HepG2 (cell line): ENCODE data around the gene ARHGAP25. TPM values are rescaled to one million over a fixed set of nuclear protein-coding genes. Genes with fewer than 3 reads are reported as not detected.

ENCODE experiments used
- ATAC-seq: fragments of 200-7000 bp; cut with Tn5 transposase; 3 replicates; pipeline ENCODE4 v1.9.1; 2020; ENCODE audit warnings: mild to moderate bottlenecking, moderate library complexity
- BruUV-seq: library from RNA; stranded (reverse); fragments of 400-500 nt; replicated peaks from 2 replicates; lab custom pipeline; 2021; lab: Mats Ljungman, UMichigan
- CTCF ChIA-PET: fragments of 300-600 bp; formaldehyde crosslinking; extraction: SDS; loops from one replicate; lab custom pipeline; 2021; ENCODE audit warnings: low total read pairs, inconsistent platforms, low intra/inter-chr PET ratio; lab: Yijun Ruan, JAX
- POLR2A ChIA-PET: fragments of 350-600 bp; sonication (Branson Sonifier 250); formaldehyde crosslinking; loops from one replicate; lab custom pipeline; 2020; ENCODE audit warnings: antibody characterized with exemption, inconsistent platforms; lab: Yijun Ruan, JAX
- DNase-seq: peaks from one replicate; pipeline ENCODE4 v3.0.0-alpha.2; 2015; ENCODE audit warnings: low spot score
- FAIRE-seq: peaks from 3 replicates; lab custom pipeline; 2011; peaks lifted over from hg19 to GRCh38; lab: Jason Lieb, UNC
- H2AFZ ChIP-seq: one replicate; pipeline ENCODE4 v1.6.1; 2011; ENCODE audit warnings: low read length, inconsistent platforms
- H3K27ac ChIP-seq: fragments of 300-600 bp; 3 replicates; pipeline ENCODE4 v1.8.0; 2011; ENCODE audit warnings: mixed run types, mild to moderate bottlenecking, mixed read lengths, low read length, inconsistent platforms; ENCODE audit not compliant: insufficient read depth; ENCODE audit errors: extremely low read length
- H3K27me3 ChIP-seq, 2 experiments: fragments of 200-600 bp in 1 of 2; 2 replicates in 1 of 2; 3 replicates in 1 of 2; pipeline versions ENCODE4 v1.6.0 to v1.8.0; 2011; ENCODE audit warnings: low read length in 2 of 2, mild to moderate bottlenecking in 2 of 2, moderate library complexity in 2 of 2, inconsistent platforms in 1 of 2; ENCODE audit not compliant: insufficient read depth in 2 of 2, control insufficient read depth in 1 of 2
- H3K36me3 ChIP-seq, 2 experiments: fragments of 200-600 bp in 1 of 2; replicated peaks in 1 of 2; 2 replicates in 1 of 2; 3 replicates in 1 of 2; pipeline versions ENCODE4 v1.5.1 to v1.8.0; 2011; ENCODE audit warnings: low read length in 2 of 2, inconsistent platforms in 1 of 2; ENCODE audit not compliant: insufficient read depth in 2 of 2, control insufficient read depth in 1 of 2
- H3K4me1 ChIP-seq: 2 replicates; pipeline ENCODE4 v1.5.1; 2012; ENCODE audit warnings: low read length, inconsistent platforms; ENCODE audit not compliant: insufficient read depth
- H3K4me2 ChIP-seq: 2 replicates; pipeline ENCODE4 v1.6.0; 2011; ENCODE audit warnings: low read depth, low read length, inconsistent platforms
- H3K4me3 ChIP-seq, 3 experiments: fragments of 200-600 bp in 1 of 3; sonication (generic), shearing (Covaris generic) in 1 of 3; replicated peaks in 1 of 3; 2 replicates each; pipeline ENCODE4 v1.5.1; 2011 to 2016; ENCODE audit warnings: low read length in 3 of 3, inconsistent platforms in 2 of 3, low read depth in 2 of 3, mild to moderate bottlenecking in 2 of 3, control low read depth in 1 of 3, mixed read lengths in 1 of 3; ENCODE audit not compliant: insufficient read depth in 1 of 3
- H3K79me2 ChIP-seq: one replicate; pipeline ENCODE4 v1.6.1; 2011; ENCODE audit warnings: low read length, inconsistent platforms; ENCODE audit not compliant: insufficient read depth
- H3K9ac ChIP-seq: 2 replicates; pipeline ENCODE4 v1.6.0; 2011; ENCODE audit warnings: mild to moderate bottlenecking, low read depth, low read length, inconsistent platforms; ENCODE audit not compliant: insufficient read depth
- H3K9me3 ChIP-seq: 2 replicates; pipeline ENCODE4 v1.5.1; 2012; ENCODE audit warnings: mild to moderate bottlenecking, low read length
- H4K20me1 ChIP-seq: 2 replicates; pipeline ENCODE4 v1.6.0; 2011; ENCODE audit warnings: inconsistent platforms, mild to moderate bottlenecking, low read length, moderate library complexity; ENCODE audit not compliant: insufficient read depth
- ARHGAP35 ChIP-seq: sonication (generic); formaldehyde crosslinking; IDR thresholded peaks from 2 replicates; pipeline ENCODE4 v1.9.0; 2022; ENCODE audit warnings: mild to moderate bottlenecking, inconsistent platforms, moderate library complexity, missing genetic modification reagents, borderline replicate concordance
- ATF7 ChIP-seq, 2 experiments: fragments of 450-650 bp in 1 of 2; sonication (generic) in 1 of 2; formaldehyde crosslinking in 1 of 2; IDR thresholded peaks; 2 replicates each; pipeline versions ENCODE4 v1.4.0 to v1.6.1; 2016 to 2020; ENCODE audit warnings: antibody characterized with exemption in 1 of 2, mild to moderate bottlenecking in 1 of 2, missing genetic modification reagents in 1 of 2
- ISL2 ChIP-seq: sonication (generic); formaldehyde crosslinking; IDR thresholded peaks from 2 replicates; pipeline ENCODE4 v1.5.0; 2020; ENCODE audit warnings: missing genetic modification reagents
- KAT8 ChIP-seq: IDR thresholded peaks from 2 replicates; pipeline ENCODE4 v1.6.1; 2016; ENCODE audit warnings: missing genetic modification reagents, missing compliant biosample characterization
- MEIS2 ChIP-seq: sonication (generic); formaldehyde crosslinking; IDR thresholded peaks from 2 replicates; pipeline ENCODE4 v1.9.0; 2021; ENCODE audit warnings: mild to moderate bottlenecking, missing genetic modification reagents
- SETDB1 ChIP-seq: sonication (generic); formaldehyde crosslinking; IDR thresholded peaks from 2 replicates; pipeline ENCODE4 v1.5.1; 2020; ENCODE audit warnings: missing genetic modification reagents, mild to moderate bottlenecking, borderline replicate concordance
- TEAD2 ChIP-seq: sonication (generic); formaldehyde crosslinking; IDR thresholded peaks from 2 replicates; pipeline ENCODE4 v1.9.0; 2021; ENCODE audit warnings: missing genetic modification reagents
- TEF ChIP-seq: sonication (generic); formaldehyde crosslinking; IDR thresholded peaks from 2 replicates; pipeline ENCODE4 v1.5.0; 2020; ENCODE audit warnings: missing genetic modification reagents
- TRIM22 ChIP-seq: fragments of 450-650 bp; IDR thresholded peaks from 2 replicates; pipeline ENCODE4 v1.6.1; 2017
- ZNF563 ChIP-seq: sonication (generic); formaldehyde crosslinking; IDR thresholded peaks from 2 replicates; pipeline ENCODE4 v1.8.0; 2022; ENCODE audit warnings: mild to moderate bottlenecking, moderate library complexity, missing genetic modification reagents
- WGBS: methylation state at CpG from one replicate; pipeline ENCODE4 v1.1.6; 2017; ENCODE audit warnings: low lambda C conversion rate; 5-methylcytosine and 5-hydroxymethylcytosine counted together
- in situ Hi-C: cut with HindIII; loops from 2 replicates; pipeline ENCODE4 v1.10.0; 2017; ENCODE audit warnings: low pct_unique_long_range_greater_than_20kb; ENCODE audit not compliant: extremely low pct_ligation_motif_present
- intact Hi-C: fragments of 100-400 bp; cut with micrococcal nuclease; formaldehyde crosslinking; loops from one replicate; pipeline ENCODE4 v1.10.0; 2022; ENCODE audit not compliant: unreplicated experiment
- polyA plus RNA-seq, 8 experiments: library from polyadenylated mRNA; depleted of rRNA in 3 of 8; stranded (reverse) in 7 of 8; unstranded in 1 of 8; fragments of >200 nt; fragmentation: Illumina TruSeq in 4 of 8; extraction: Trizol in 4 of 8; gene quantifications; 2 replicates each; pipeline versions ENCODE4 v1.2.1 to v1.2.3, GENCODE V29; 2011 to 2016; ENCODE audit warnings: low read depth in 4 of 8, missing spikeins in 1 of 8, mixed read lengths in 1 of 8; ENCODE audit not compliant: insufficient read depth in 1 of 8
- total RNA-seq, 5 experiments: library from RNA; depleted of rRNA; stranded (reverse); fragments of >200 nt; fragmentation: Illumina TruSeq; extraction: Trizol; gene quantifications; 2 replicates each; pipeline ENCODE4 v1.2.3, GENCODE V29; 2016; ENCODE audit warnings: low read depth in 1 of 5

The ARHGAP25 gene
- total and polyA plus RNA-seq, 2 of the 13 experiments (the other 11 are each of a cell fraction or from before 2014, with no cell fraction given), result not detected

GRCh38 chr2:68784915-68785314, 50.3 kb downstream of the ARHGAP25 start:
- TF ChIP-seq TEAD2 (no peak), TEF (CRISPR knock-in tag) (no peak), ZNF563 (no peak), ARHGAP35 (CRISPR knock-in tag) (no peak), SETDB1 (no peak), ISL2 (CRISPR knock-in tag) (no peak), KAT8 (CRISPR knock-in tag) (no peak), MEIS2 (CRISPR knock-in tag) (no peak), ATF7 (IDR thresholded peaks at IDR 0.05) (no peak), ATF7 (CRISPR knock-in tag; IDR thresholded peaks at IDR 0.05) (no peak), TRIM22 (no peak)
- TF ChIP-seq, all 625 proteins: peak for 0
- no peaks in the 10 kb centered on the region for H3K4me1 ChIP-seq
- H2AFZ ChIP-seq, result no peak overlapping the region
- ATAC-seq (no peak), DNase-seq (no peak), FAIRE-seq (no peak)
- no peak overlapping the region for H3K27ac ChIP-seq
- ChIA-PET CTCF (no interaction called here), POLR2A (no interaction called here)
- H3K4me3 ChIP-seq, result no peak overlapping the region
- in situ Hi-C loops (no loop called here), intact Hi-C loops (no loop called here)
- H3K4me2 ChIP-seq, result no peak overlapping the region
- no peaks in the 10 kb centered on the region for H3K36me3 ChIP-seq
- H3K79me2 ChIP-seq, result no peaks in the 10 kb centered on the region
- WGBS, result 0% methylated on average over 1 of the region's 1 CpG
- no TSS peak for BruUV-seq
- peaks cover 2 to 28% of the 10 kb centered on the region in 2 experiments; a peak in 4 of 5 replicates for H3K27me3 ChIP-seq
- H3K9me3 ChIP-seq, result no peaks in the 10 kb centered on the region
- no peaks in the 10 kb centered on the region for H4K20me1 ChIP-seq
- no peak overlapping the region for H3K9ac ChIP-seq
